HG03025 (cell line): ENCODE data around the gene CHMP4B.

Experiments used
- ATAC-seq: cut with Tn5 transposase; IDR thresholded peaks from one replicate; pipeline ENCODE4 v1.9.1; 2021; ENCODE audit warnings: mild to moderate bottlenecking, moderate library complexity; ENCODE audit not compliant: unreplicated experiment, low FRiP score

Gene CHMP4B

GRCh38 chr20:33817411-33817810 is 6.3 kb downstream of the CHMP4B start:
- ATAC-seq: no peak

GRCh38 chr20:33819456-33819855 is 8.3 kb downstream of the CHMP4B start:
- ATAC-seq: no peak

- no peak for ATAC-seq
Measured at GRCh38 chr20:33820362-33820761, 9.2 kb downstream of the CHMP4B start.

GRCh38 chr20:33821270-33821836 is 10.2 kb downstream of the CHMP4B start:
- ATAC-seq: no peak

- ATAC-seq: no peak
Measured at GRCh38 chr20:33822423-33822822, 11.3 kb downstream of the CHMP4B start.

- no peak for ATAC-seq
Measured at GRCh38 chr20:33822991-33823390, 11.8 kb downstream of the CHMP4B start.

GRCh38 chr20:33824852-33825251 is 13.7 kb downstream of the CHMP4B start:
- ATAC-seq: no peak

GRCh38 chr20:33825340-33826269 is 14.5 kb downstream of the CHMP4B start:
- ATAC-seq: no peak

GRCh38 chr20:33826270-33826897 is 15.2 kb downstream of the CHMP4B start:
- no peak for ATAC-seq

- ATAC-seq: no peak
Measured at GRCh38 chr20:33827109-33827508, 16.0 kb downstream of the CHMP4B start.

GRCh38 chr20:33827634-33828325 is 16.6 kb downstream of the CHMP4B start:
- no peak for ATAC-seq

- no peak for ATAC-seq
Measured at GRCh38 chr20:33828326-33828844, 17.2 kb downstream of the CHMP4B start.

GRCh38 chr20:33828967-33829560 is 17.9 kb downstream of the CHMP4B start:
- ATAC-seq: no peak

- ATAC-seq: no peak
Measured at GRCh38 chr20:33829636-33830035, 18.5 kb downstream of the CHMP4B start.

- ATAC-seq: no peak
Measured at GRCh38 chr20:33830371-33830770, 19.2 kb downstream of the CHMP4B start.

- ATAC-seq: no peak
Measured at GRCh38 chr20:33832103-33832804, 21.1 kb downstream of the CHMP4B start.

GRCh38 chr20:33833333-33833732 is 22.2 kb downstream of the CHMP4B start:
- ATAC-seq: no peak

GRCh38 chr20:33835615-33836172 is 24.5 kb downstream of the CHMP4B start:
- ATAC-seq: no peak

GRCh38 chr20:33836277-33836676 is 25.1 kb downstream of the CHMP4B start:
- ATAC-seq: no peak
